Neural cell (in vitro differentiated cells): ENCODE measurements around the gene FBLN2. TPM values are rescaled to one million over a fixed set of nuclear protein-coding genes. Genes with fewer than 3 reads are reported as not detected.

Experiments
- H2AFZ ChIP-seq: fragments of 200-600, 300-800 bp; sonication (generic), shearing (Covaris generic); 2 replicates; pipeline ENCODE4 v1.6.0; 2014; ENCODE audit warnings: low read depth, mild to moderate bottlenecking, antibody characterized with exemption, low read length, moderate library complexity
- H3F3A ChIP-seq: fragments of 200-600 bp; shearing (Covaris generic); 2 replicates; pipeline ENCODE4 v1.6.1; 2016; ENCODE audit warnings: mild to moderate bottlenecking, moderate library complexity, mixed read lengths, antibody characterized with exemption, low read length; ENCODE audit not compliant: insufficient read depth, poor library complexity, severe bottlenecking
- H3K27ac ChIP-seq: fragments of 200-600, 300-800 bp; sonication (generic), shearing (Covaris generic); 2 replicates; pipeline ENCODE4 v1.5.1; 2014; ENCODE audit warnings: mild to moderate bottlenecking, low read length, moderate library complexity
- H3K27me3 ChIP-seq: fragments of 300-800, 200-600 bp; sonication (generic), shearing (Covaris generic); 2 replicates; pipeline ENCODE4 v1.6.0; 2014; ENCODE audit warnings: mild to moderate bottlenecking, low read depth, low read length, moderate library complexity; ENCODE audit not compliant: insufficient read depth
- H3K36me3 ChIP-seq: fragments of 300-800, 200-600 bp; sonication (generic), shearing (Covaris generic); 2 replicates; pipeline ENCODE4 v1.5.1; 2014; ENCODE audit warnings: mild to moderate bottlenecking, antibody characterized with exemption, low read length, moderate library complexity; ENCODE audit not compliant: insufficient read depth
- H3K4me2 ChIP-seq: fragments of 300-800, 200-600 bp; sonication (generic), shearing (Covaris generic); 2 replicates; pipeline ENCODE4 v1.6.0; 2014; ENCODE audit warnings: mild to moderate bottlenecking, low read length
- H3K4me3 ChIP-seq: fragments of 300-800, 200-600 bp; sonication (generic), shearing (Covaris generic); 2 replicates; pipeline ENCODE4 v1.5.1; 2014; ENCODE audit warnings: mild to moderate bottlenecking, low read length, moderate library complexity
- H3K79me2 ChIP-seq: fragments of 200-600 bp; shearing (Covaris generic); replicated peaks from 2 replicates; pipeline ENCODE4 v1.6.0; 2014; ENCODE audit warnings: mild to moderate bottlenecking, low read length, moderate library complexity; ENCODE audit not compliant: insufficient read depth
- H3K9ac ChIP-seq: fragments of 300-800, 200-600 bp; sonication (generic), shearing (Covaris generic); 2 replicates; pipeline ENCODE4 v1.6.1; 2016; ENCODE audit warnings: mild to moderate bottlenecking, low read length, mixed read lengths
- H3K9me2 ChIP-seq: fragments of 200-600 bp; shearing (Covaris generic); 2 replicates; pipeline ENCODE4 v1.6.1; 2016; ENCODE audit warnings: mild to moderate bottlenecking, low read length, mixed read lengths; ENCODE audit not compliant: insufficient read depth
- H3K9me3 ChIP-seq: fragments of 200-600, 300-800 bp; sonication (generic), shearing (Covaris generic); 2 replicates; pipeline ENCODE4 v1.6.1; 2016; ENCODE audit warnings: mild to moderate bottlenecking, mixed run types, low read length, moderate library complexity, mixed read lengths
- H4K20me1 ChIP-seq: fragments of 200-600 bp; shearing (Covaris generic); 2 replicates; pipeline ENCODE4 v1.6.1; 2016; ENCODE audit warnings: mild to moderate bottlenecking, mixed run types; ENCODE audit not compliant: insufficient read depth
- EP300 ChIP-seq: fragments of 450-650 bp; conservative IDR thresholded peaks from 2 replicates; pipeline ENCODE4 v1.6.1; 2014; ENCODE audit warnings: antibody characterized with exemption, mild to moderate bottlenecking, moderate library complexity; ENCODE audit not compliant: poor library complexity, severe bottlenecking
- EZH2 ChIP-seq: fragments of 200-600, 300-800 bp; shearing (Covaris generic), sonication (generic); IDR thresholded peaks from 2 replicates; pipeline ENCODE4 v1.6.1; 2014; ENCODE audit warnings: antibody characterized with exemption, low read length, borderline replicate concordance, mild to moderate bottlenecking; ENCODE audit not compliant: insufficient read depth, poor library complexity, severe bottlenecking
- MXI1 ChIP-seq: fragments of 450-650 bp; conservative IDR thresholded peaks from 2 replicates; pipeline ENCODE4 v1.6.1; 2014; ENCODE audit warnings: antibody characterized with exemption, mild to moderate bottlenecking; ENCODE audit not compliant: poor library complexity, severe bottlenecking
- POLR2AphosphoS5 ChIP-seq: IDR thresholded peaks from 2 replicates; pipeline ENCODE4 v1.6.1; 2012
- RAD21 ChIP-seq: fragments of 450-650 bp; conservative IDR thresholded peaks from 2 replicates; pipeline ENCODE4 v1.6.1; 2014; ENCODE audit warnings: antibody characterized with exemption, mild to moderate bottlenecking, moderate library complexity
- SMC3 ChIP-seq: fragments of 450-650 bp; conservative IDR thresholded peaks from 2 replicates; pipeline ENCODE4 v1.6.1; 2014; ENCODE audit warnings: antibody characterized with exemption, mild to moderate bottlenecking, moderate library complexity; ENCODE audit not compliant: poor library complexity
- TAF1 ChIP-seq: IDR thresholded peaks from 2 replicates; pipeline ENCODE4 v1.6.1; 2012; ENCODE audit warnings: low read depth
- polyA plus RNA-seq: library from polyadenylated mRNA; depleted of rRNA; stranded (reverse); fragments of >200 nt; gene quantifications from 2 replicates; pipeline ENCODE4 v1.2.3, GENCODE V29; 2014
- TF ChIP-seq, protein P1 (sequence below): IDR thresholded peaks from 2 replicates; pipeline ENCODE4 v1.6.1; 2012; ENCODE audit warnings: borderline replicate concordance
- TF ChIP-seq, protein P2 (sequence below): fragments of 450-650 bp; IDR thresholded peaks from 2 replicates; pipeline ENCODE4 v1.5.1; 2014; ENCODE audit warnings: antibody characterized with exemption, mild to moderate bottlenecking, moderate library complexity; ENCODE audit not compliant: poor library complexity, severe bottlenecking

Gene FBLN2
- polyA plus RNA-seq, 1 donor from 2014 or later, result 0.37 TPM

DNA sequence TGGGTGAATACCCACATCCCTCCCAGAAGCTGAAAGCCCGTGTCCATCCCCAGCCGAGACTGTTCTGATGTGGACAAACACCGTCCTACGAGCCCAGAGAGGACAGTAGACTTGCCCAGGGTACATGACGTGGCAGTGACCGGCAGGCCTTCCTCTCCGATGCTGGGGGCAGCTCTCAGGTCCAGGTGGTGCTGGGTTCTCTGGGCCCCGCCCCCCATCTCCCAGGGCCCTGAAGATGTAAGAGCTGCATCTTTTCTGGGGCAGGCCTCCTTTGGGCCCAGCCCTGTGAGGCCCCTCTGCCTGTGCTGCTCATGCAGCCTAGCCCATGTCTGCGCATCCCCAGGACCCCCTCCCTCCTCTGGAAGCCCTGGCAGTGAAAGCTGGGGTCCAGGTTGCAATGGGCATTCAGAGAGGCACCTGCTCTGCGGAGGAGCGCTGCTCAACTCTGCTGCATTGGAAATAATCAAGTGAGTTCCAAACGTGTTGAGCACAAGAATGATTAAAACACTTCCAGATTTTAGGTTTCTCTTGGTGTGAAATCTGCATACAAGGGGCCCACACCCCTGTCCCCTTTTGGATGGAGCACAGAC lies 71.9 kb downstream of the FBLN2 start:
- H3K4me3 ChIP-seq, result no peak overlapping the region
- no peaks in the 10 kb centered on the region for H4K20me1 ChIP-seq
- H3K27ac ChIP-seq, result no peak overlapping the region
- no peaks in the 10 kb centered on the region for H3K79me2 ChIP-seq
- H3K9me3 ChIP-seq, result no peaks in the 10 kb centered on the region
- no peak for TF ChIP-seq EZH2
- no peak for TF ChIP-seq MXI1
- no peak for TF ChIP-seq EP300
- TF ChIP-seq TAF1, result no peak
- no peak for TF ChIP-seq RAD21
- H3K4me2 ChIP-seq, result no peak overlapping the region
- H3K9ac ChIP-seq, result no peak overlapping the region
- H3K36me3 ChIP-seq, result no peaks in the 10 kb centered on the region
- H3K9me2 ChIP-seq, result no peaks in the 10 kb centered on the region
- H3K27me3 ChIP-seq, result no peaks in the 10 kb centered on the region
- H3F3A ChIP-seq, result no peaks in the 10 kb centered on the region
- H2AFZ ChIP-seq, result no peak overlapping the region

DNA sequence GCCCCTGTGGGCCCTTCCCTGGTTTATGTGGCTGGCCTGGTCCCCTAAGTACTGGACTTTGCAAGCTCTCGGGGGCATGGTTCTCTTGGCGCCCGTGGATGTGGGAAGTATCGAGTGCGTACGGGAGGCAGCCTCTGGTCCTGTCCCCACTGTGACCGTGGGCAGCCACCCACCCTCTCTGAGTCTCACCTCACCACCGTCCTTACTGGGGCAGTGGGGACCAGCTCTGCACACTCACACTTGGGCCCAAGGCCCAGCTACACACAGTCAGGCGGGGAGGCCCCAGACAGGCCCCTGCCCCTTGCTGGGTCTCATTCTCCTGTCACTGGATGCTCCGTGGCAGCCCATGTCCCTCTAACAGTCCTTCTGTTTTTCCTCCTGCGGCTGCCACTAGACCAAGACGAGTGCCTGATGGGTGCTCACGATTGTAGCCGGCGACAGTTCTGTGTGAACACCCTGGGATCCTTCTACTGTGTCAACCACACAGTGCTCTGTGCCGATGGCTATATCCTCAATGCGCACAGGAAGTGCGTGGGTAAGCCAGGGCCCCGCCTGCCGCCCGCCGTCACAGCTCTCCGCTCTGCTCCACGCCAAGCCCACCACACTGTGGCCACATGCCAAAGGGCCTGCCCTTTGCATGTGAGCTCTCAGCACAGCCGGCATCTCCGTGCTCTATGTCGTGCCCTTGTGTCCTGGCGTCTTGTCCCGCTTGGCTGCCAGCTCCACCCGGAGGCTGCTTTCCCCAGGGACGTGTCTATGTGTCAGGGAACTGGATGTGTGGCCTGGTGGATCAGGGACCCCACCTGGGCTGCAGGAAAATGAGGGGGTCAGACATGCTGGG lies 72.7 kb downstream of the FBLN2 start:
- Histone ChIP-seq H3K9me2 (no peaks in the 10 kb centered on the region), H3K79me2 (no peaks in the 10 kb centered on the region), H3K36me3 (no peaks in the 10 kb centered on the region), H3K9me3 (no peaks in the 10 kb centered on the region), H3K9ac (no peak overlapping the region), H2AFZ (no peak overlapping the region), H3F3A (no peaks in the 10 kb centered on the region), H3K4me3 (no peak overlapping the region), H4K20me1 (no peaks in the 10 kb centered on the region), H3K27ac (no peak overlapping the region), H3K4me2 (no peak overlapping the region), H3K27me3 (no peaks in the 10 kb centered on the region)
- no peak for TF ChIP-seq EZH2
- TF ChIP-seq, protein P1, sequence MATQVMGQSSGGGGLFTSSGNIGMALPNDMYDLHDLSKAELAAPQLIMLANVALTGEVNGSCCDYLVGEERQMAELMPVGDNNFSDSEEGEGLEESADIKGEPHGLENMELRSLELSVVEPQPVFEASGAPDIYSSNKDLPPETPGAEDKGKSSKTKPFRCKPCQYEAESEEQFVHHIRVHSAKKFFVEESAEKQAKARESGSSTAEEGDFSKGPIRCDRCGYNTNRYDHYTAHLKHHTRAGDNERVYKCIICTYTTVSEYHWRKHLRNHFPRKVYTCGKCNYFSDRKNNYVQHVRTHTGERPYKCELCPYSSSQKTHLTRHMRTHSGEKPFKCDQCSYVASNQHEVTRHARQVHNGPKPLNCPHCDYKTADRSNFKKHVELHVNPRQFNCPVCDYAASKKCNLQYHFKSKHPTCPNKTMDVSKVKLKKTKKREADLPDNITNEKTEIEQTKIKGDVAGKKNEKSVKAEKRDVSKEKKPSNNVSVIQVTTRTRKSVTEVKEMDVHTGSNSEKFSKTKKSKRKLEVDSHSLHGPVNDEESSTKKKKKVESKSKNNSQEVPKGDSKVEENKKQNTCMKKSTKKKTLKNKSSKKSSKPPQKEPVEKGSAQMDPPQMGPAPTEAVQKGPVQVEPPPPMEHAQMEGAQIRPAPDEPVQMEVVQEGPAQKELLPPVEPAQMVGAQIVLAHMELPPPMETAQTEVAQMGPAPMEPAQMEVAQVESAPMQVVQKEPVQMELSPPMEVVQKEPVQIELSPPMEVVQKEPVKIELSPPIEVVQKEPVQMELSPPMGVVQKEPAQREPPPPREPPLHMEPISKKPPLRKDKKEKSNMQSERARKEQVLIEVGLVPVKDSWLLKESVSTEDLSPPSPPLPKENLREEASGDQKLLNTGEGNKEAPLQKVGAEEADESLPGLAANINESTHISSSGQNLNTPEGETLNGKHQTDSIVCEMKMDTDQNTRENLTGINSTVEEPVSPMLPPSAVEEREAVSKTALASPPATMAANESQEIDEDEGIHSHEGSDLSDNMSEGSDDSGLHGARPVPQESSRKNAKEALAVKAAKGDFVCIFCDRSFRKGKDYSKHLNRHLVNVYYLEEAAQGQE, result no peak
- no peak for TF ChIP-seq TAF1
- no peak for TF ChIP-seq SMC3
- TF ChIP-seq, protein P2, sequence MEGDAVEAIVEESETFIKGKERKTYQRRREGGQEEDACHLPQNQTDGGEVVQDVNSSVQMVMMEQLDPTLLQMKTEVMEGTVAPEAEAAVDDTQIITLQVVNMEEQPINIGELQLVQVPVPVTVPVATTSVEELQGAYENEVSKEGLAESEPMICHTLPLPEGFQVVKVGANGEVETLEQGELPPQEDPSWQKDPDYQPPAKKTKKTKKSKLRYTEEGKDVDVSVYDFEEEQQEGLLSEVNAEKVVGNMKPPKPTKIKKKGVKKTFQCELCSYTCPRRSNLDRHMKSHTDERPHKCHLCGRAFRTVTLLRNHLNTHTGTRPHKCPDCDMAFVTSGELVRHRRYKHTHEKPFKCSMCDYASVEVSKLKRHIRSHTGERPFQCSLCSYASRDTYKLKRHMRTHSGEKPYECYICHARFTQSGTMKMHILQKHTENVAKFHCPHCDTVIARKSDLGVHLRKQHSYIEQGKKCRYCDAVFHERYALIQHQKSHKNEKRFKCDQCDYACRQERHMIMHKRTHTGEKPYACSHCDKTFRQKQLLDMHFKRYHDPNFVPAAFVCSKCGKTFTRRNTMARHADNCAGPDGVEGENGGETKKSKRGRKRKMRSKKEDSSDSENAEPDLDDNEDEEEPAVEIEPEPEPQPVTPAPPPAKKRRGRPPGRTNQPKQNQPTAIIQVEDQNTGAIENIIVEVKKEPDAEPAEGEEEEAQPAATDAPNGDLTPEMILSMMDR, result no peak
- no peak for TF ChIP-seq MXI1
- no peak for TF ChIP-seq RAD21
- no peak for TF ChIP-seq POLR2AphosphoS5
- TF ChIP-seq EP300, result no peak
